CD4-positive, alpha-beta T cell treated with Interferon gamma for 1 hour (primary cell): ENCODE data around the gene KDM1A.

Source experiments
- DNase-seq: peaks from one replicate; pipeline ENCODE4 v3.0.0-alpha.2; 2020

Gene KDM1A

GRCh38 chr1:23018661-23019093 lies 591 bp upstream of the KDM1A start:
- no peak for DNase-seq

- DNase-seq: no peak
Measured at GRCh38 chr1:23019863-23020625, 776 bp downstream of the KDM1A start.

DNA sequence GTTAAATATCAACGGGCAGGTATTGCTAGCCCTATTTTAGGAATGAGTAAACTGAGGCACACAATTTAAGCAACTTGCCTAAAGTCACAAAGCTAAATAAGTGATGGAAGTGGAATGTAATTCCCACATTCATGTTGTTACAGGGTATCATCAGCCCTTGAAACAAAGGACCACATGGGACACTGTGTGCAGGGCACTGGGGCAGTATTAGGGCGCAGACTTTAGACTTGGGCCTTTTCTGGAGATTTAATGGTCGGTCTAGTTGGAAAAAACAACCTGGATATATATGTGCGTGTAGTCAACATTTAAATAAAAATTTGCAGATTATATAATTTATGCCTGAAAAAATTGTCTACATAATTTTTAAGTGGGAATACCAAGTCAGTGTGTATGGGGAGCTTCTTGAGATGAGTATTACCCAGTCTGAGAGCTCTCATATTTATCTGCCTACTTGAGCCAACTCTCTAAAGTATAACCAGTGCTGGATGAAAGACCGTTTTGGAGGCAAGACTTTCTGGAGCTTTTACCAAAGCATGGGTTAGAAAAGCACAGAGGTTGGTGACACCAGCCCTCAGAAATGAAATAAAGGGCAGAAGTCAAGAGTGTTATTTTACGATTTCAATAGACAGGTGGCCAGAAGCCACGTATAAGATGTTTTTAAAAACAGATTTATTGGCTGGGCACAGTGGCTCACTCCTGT lies 1.6 kb downstream of the KDM1A start:
- DNase-seq: no peak

DNA sequence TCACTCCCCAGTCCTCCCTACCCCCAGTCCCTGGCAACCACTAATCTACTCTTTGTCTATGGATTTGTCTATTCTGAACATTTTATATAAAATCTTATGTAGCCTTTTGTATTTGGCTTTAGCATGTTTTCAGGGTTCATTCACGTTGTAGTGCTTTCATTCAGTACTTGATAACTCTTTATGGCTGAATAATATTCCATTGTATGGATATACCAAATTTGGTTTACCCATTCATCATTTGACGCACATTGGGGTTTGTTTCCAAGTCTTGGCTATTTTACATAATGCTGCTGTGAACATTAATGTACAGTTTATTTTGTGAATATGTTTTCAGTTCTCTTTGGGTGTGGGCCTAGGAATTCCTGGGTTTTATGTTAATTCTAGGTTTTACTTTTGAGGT lies 2.6 kb downstream of the KDM1A start:
- no peak for DNase-seq

GRCh38 chr1:23023174-23023845 lies 4.0 kb downstream of the KDM1A start:
- no peak for DNase-seq

DNA sequence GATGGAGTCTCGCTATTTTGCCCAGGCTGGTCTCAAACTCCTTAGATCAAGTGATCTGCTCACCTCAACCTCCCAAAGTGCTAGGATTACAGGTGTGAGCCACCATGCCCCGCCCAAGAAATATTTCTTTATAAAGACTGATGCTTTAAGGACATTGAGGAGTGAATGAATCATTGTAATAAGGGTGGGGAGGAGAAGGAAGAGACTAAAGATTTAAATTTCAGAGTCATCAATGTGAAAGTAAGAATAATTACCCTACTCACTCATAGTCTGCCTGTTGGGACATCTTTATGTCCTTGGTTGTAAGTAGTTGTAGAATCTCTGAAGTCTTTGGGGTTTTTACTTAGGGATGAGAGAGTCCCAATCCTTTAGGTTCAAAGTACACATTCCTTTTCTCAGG lies 7.3 kb downstream of the KDM1A start:
- DNase-seq: no peak

DNA sequence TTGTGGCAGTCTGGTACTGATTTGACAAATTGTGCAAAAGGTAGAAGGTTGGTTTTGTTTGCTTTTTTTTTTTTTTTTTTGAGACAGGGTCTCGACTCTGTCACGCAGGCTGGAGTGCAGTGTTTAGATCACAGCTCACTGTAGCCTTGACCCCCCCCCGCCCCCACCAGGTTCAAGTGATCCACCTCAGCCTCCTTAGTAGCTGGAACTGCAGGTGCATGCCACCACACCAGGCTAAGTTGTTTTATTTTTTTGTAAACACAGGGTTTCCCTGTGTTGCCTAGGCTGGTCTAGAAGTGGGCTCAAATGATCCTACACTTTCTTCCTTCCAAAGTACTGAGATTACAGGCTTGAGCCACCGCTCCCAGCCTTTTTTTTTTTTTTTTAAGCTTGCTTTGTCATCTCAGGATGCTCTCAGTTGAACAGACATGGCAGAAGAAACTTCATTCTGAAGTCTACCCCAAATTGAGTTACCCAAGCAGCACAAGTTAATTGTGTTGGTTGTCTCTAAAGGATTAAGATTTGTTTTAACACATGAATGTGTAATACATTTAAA lies 8.2 kb downstream of the KDM1A start:
- no peak for DNase-seq

GRCh38 chr1:23029337-23029736 lies 10.1 kb downstream of the KDM1A start:
- no peak for DNase-seq

DNA sequence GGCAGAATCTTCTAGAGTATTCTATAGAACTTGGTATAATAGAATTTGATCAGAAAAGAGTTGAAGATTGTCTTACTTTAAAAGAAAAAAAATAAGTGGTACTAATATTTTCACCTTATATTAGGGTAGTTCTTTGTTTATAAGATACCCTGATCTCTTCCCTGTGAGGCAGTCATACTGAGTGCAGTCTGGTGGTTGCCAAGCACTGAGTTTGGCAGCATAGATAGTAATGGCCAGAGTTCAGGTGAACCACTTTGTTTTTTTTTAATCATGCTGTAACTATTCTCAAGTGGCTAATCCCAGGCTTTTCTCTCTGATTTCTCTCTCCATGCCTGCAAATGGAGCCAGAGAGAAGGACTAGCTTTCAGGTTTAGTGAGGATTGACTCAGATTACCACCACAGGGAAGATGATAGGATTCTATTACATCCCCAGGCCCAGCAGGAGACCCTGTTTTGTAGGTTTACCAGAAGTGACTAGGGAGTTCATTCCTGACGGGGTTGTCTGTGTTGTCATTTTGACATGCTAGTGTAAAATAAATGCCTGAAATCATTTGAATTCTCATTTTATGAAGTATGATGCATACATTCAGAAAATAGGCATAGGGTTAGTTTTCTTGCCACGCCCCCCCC lies 16.7 kb downstream of the KDM1A start:
- DNase-seq: no peak

DNA sequence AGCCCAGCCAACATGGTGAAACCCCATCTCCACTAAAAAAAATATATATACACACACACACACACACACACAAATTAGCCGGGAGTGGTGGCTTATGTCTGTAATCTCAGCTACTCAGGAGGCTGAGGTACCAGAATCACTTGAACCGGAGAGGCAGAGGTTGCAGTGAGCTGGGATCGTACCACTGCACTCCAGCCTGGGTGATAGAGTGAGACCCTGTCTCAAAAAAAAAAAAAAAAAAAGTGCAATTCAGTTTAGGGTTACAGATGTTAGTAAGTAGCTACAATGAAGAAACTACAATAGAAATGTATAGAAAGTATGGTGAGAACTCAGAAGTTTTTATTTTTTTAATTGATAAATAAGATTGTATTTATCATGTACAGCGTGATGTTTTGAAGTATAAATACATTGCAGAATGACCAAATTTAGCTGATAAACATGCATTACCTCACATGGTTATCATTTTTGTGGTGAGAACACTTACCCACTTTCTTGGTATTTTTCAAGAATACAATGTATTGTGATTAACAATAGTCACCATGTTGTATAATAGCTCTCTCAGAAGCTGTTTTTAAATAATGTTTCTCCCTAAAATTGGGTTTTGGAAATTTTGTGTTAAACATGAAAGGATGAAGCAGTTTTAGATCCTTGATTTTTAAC lies 17.9 kb downstream of the KDM1A start:
- DNase-seq: no peak

DNA sequence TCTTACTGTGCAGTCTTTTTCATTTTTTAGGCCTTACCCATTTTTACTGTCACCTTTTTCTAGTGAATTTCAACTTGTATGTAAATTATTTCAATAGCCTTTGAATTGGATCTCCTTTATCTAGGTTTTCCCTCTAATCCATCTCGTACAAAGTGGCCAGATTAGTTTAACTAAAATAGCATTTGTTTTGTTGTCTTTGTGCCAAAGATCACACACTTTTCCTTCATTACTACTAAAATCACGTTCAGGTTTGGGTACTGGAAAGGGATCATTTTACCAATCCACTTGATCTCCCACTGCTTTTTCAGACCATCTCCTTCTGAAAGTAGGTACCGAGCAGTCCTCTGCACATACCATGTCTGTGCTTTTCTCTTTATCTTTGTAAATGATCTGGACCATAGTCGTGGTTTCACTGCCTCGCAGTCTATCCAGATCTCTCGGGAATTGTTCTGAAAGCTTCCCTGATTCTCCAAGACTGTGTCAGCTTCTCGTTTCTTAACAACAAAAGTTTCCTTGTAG lies 20.1 kb downstream of the KDM1A start:
- no peak for DNase-seq

- DNase-seq: no peak
Measured at GRCh38 chr1:23040509-23040908, 21.2 kb downstream of the KDM1A start.

DNA sequence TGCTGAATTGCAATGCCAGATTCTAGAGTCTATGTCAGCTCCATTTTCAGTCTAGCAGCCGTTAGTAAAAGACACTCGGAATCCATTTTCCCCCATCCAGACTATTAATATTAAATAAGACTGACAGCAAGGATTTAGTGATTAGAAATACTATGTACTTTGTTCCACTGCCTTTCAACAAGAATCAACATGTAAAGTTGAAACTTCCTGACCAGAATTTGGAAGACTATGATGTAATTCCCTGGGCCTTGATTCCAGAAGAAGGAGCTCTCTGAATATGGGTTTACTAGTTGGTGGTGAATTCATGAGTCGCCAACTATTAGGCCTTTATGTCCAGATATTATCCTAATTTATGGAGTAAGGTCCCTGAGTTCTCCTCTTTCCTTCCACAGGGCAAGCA lies 24.8 kb downstream of the KDM1A start:
- no peak for DNase-seq

DNA sequence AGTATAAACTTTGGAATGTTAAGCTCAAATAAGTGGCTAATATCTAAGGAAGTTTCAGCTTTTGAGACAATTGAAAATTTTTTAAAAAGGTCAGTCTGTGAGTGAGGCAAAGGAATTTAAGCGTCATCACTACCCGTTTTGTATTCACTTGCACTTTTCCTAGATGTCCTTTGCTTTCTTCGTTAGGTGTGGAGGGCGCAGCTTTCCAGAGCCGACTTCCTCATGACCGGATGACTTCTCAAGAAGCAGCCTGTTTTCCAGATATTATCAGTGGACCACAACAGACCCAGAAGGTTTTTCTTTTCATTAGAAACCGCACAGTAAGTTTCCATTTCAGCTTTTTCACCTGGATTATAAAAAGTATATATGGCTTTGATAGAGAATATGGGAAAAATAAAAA lies 30.9 kb downstream of the KDM1A start:
- no peak for DNase-seq

GRCh38 chr1:23051290-23051909 lies 32.1 kb downstream of the KDM1A start:
- DNase-seq: no peak

DNA sequence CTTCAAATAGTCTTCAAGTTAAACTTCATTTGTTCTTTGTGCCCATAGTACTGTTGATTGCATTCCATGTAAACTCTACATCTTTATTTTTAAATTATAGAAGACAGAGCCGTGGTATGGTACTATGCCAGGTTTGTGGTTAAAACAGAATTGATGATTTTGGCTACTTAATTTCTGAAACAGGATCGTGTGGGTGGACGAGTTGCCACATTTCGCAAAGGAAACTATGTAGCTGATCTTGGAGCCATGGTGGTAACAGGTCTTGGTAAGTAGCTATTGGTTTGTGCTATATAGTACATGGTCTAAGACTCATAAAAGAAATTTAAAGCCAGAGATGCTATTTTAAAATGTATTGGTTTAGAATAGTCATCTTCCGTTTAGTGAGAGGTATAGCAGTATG lies 38.0 kb downstream of the KDM1A start:
- no peak for DNase-seq

DNA sequence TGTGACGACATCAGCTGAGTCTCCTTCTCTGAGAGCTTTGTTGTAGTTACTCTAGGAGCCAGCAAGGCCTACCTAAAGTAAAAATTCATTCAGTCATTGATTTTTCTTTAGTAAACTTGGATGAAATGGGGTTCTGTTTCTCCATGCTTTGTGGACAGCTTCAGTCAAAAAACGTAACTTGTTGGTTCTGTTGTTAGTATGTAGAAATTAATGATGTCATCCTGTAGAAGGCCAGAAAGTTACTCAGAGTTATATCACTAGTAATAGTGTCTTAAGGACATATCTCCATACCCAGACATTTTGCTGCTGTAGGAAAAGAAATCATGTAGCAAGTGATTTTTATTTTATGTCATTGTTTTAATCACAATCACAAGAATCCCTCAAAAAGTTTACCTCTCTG lies 43.0 kb downstream of the KDM1A start:
- DNase-seq: no peak

DNA sequence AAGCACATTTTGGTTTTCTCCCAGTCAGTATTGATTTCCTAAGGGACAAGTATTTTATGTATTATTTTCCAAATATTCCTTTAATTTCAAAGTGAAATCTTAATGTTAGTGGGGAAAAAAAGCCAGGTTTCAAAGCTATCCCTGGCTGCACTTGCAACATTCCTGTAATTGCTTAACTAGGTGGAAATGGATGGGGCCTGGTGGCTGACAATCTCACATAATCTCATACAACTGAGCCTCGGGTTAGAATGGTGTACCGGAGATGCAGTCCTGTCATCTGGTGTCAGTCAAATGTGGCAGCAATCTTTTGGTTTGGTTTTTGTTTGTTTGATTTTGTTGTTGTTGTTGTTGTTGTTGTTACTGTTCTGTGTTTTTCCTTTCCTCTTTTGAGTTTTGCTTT lies 46.1 kb downstream of the KDM1A start:
- no peak for DNase-seq

GRCh38 chr1:23066075-23066474 lies 46.8 kb downstream of the KDM1A start:
- no peak for DNase-seq

DNA sequence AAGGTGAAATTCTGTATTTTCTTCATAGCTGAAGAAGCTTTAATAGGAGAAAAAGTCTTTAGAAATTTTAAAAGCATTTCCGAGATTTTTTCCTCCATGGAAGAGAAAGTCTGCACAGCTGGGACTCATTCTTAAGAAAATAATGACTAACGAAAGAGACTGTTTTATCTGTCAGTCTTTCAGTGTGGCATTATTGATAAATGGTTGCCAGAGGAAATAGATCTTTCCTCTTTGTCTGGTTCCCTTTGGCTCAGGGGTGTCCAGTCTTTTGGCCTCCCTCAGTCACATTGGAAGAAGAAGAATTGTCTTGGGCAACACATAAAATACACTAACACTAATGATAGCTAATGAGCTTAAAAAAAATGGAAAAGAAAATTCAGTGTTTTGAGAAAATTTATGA lies 49.9 kb downstream of the KDM1A start:
- no peak for DNase-seq

DNA sequence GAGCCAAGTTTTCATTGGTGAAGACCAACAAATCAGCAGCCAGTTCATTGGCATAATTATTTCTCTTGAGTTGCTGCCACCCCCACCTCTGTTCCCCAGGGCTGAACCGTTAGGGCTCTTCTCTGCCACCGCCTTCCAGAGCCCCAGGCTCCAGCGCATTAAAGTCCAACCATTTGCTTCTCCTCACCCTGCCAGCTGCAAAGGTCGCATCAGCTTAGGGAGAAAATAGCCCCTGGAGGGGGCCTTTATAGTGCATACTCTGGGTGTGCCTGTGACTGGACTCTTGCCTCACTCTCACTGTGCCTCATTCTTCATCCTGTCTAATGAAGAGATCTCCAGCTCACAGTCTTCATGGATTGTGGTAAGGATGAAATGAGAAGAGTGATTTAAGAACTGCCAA lies 50.4 kb downstream of the KDM1A start:
- no peak for DNase-seq

DNA sequence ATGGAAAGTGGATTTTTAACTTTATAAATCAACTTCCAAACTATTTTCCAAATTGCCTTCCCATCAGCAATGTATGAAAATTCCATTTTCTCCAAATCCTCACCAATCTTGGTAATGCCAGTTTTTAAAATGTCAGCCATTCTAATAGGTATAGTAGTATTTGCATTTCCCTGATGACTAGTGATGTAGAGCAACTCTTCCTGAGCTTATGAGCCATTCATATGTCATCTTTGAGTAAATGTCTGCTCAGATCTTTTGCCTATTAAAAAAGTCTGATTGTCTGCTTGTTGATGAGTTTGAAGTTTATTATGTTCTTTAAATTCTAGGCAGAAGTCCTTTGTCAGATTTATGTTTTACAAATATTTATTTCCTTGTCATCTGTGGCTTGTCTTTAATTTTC lies 54.7 kb downstream of the KDM1A start:
- no peak for DNase-seq
